NCI-H2171 treated with DMSO at 0.1 percent for 48 hours (cell line): Measurements from ENCODE around the gene DBR1.

ENCODE experiments used
- DNase-seq: peaks from one replicate; lab custom pipeline; 2025; lab: John Stamatoyannopoulos, UW

Gene DBR1, protein sequence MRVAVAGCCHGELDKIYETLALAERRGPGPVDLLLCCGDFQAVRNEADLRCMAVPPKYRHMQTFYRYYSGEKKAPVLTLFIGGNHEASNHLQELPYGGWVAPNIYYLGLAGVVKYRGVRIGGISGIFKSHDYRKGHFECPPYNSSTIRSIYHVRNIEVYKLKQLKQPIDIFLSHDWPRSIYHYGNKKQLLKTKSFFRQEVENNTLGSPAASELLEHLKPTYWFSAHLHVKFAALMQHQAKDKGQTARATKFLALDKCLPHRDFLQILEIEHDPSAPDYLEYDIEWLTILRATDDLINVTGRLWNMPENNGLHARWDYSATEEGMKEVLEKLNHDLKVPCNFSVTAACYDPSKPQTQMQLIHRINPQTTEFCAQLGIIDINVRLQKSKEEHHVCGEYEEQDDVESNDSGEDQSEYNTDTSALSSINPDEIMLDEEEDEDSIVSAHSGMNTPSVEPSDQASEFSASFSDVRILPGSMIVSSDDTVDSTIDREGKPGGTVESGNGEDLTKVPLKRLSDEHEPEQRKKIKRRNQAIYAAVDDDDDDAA

DNA sequence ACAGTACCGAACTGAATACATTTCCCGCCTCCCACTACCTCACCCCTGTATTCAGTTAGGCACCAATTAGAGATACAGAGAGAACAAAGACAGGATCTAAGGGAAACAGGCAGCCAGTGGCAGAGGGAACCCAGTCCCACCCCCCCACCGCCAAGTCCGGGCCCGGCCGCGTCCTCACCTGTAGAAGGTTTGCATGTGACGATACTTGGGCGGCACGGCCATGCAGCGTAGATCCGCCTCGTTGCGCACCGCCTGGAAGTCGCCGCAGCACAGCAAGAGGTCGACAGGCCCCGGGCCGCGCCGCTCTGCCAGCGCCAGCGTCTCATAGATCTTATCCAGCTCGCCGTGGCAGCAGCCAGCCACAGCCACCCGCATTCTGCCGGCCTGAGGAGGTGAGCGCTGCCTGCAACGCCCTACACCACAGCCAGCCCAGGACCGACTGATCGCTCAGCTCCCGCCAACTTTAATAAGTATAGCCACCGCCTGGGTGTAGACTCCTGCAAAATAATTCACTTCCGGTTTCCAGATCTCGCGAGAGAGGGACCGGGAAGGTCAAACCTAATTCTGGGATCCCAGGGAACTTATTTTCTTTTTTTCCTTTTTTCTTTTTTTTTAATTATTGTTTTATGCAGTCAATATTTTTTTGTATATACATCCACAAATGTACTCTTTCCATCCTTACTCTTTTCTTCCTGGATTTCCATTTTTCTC is at the start of gene DBR1:
DBR1 (minus strand) TSS at position 501 of the 711 bp plus-strand sequence; CDS start at position 375, 126 bp downstream.
- peak; percentile 89 for DNase-seq

DNA sequence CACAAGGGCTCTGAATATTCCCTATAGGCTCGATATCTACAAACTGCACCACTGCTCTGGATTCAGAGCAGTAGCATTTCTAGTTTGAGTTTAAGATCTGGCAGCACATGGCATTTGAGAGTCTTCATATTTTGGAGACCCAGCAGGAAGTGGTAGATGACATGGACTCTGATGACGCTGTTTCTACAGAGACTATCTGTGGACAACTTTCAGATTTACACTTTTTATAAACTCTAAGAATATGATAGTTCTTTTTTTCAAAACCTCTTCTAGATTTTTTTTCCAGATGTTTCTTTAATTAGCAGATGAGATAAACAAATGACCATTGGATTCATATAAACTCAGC is 48.2 kb upstream of the DBR1 start:
- DNase-seq = no peak

DNA sequence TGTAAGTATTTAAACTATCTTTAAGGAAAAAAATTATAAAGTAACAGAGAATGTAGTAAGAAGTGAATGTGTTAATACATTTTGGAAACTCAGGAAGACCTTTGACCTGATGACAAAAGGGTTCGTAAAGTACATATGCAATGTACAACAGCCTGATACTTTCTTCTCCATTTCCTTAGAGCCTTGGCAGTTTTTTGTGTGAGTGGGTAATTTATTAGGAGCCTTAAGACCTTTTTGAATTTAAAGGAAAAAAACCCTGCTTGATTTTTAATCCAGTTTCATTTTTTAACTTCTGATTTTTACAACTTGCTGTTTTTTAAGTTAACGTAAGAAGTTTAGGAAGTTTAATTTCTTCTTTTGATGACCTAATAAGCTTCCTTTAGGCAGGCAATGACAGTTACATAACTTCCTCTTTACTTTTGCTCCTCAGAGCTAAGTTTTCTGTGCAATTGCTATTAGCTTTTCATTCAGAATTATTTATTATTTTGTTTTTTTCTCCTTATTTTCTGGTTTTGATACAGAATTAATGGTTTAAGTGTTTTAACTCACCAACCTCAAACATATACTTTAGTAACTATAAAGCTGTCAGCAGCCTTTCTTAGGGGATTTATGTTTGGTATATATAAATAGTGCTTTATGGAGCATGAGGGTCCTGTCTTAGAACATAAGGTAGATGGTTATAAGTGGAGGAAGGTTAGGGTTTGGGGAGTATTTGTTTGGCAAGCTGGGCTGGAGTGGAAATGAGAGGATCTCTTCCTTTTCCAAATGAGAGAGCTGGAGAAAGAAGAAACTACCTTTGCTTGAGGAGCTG is 47.6 kb upstream of the DBR1 start:
- no peak for DNase-seq

DNA sequence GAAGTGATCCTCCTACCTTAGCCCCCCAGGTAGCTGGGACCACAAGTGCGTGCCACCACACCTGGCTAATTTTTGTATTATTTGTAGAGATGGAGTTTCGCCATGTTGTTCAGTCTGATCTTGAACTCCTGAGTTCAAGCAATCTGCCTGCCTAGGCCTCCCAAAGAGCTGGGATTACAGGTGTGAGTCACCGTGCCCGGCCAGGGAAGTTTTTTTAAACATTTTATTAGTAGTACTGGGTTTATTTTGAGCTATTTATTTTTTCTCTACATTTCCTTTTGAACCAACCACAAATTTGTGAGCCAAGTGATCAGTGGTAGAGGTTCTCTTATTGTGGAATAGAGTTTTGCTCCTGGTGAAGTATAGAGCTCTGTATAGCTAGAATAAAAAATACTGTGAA is 46.1 kb upstream of the DBR1 start:
- DNase-seq = no peak

DNA sequence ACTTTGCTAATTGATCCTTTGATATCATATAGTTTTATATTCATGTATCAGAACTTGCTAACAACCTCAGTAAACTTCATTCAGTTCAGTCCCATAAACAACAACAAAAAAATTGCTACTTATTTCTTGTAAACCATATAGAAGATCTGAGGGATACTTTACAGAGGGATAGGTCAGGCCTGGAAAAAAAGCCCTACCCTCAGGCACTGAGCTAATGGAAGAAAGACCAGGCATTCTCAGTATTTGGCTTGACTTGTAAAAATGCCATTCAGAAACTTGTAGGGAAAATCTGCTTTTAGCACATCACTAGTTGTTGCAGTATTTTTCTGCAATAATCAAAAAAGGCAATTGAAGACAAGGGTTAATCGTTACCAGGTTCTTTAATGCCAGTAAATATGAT is 45.5 kb upstream of the DBR1 start:
- DNase-seq = no peak

DNA sequence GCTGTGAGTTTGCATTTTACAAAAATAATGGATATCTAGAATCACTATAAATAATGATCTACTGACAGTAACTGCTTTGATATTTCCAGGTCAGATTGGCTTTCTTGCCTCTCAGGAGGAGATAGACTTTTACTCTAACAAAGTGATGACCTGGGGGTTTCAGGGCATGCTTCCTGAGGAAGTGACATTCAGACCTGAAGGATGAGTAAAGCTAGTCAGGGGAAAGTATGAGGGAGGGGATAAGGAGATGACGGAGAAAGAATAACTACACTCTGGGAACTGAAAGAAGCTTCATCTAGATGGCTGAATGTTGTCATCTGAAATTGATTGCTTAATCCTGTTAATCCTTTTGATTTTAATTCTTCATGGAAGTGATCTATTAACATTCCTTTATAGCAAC is 44.5 kb upstream of the DBR1 start:
- DNase-seq = no peak

DNA sequence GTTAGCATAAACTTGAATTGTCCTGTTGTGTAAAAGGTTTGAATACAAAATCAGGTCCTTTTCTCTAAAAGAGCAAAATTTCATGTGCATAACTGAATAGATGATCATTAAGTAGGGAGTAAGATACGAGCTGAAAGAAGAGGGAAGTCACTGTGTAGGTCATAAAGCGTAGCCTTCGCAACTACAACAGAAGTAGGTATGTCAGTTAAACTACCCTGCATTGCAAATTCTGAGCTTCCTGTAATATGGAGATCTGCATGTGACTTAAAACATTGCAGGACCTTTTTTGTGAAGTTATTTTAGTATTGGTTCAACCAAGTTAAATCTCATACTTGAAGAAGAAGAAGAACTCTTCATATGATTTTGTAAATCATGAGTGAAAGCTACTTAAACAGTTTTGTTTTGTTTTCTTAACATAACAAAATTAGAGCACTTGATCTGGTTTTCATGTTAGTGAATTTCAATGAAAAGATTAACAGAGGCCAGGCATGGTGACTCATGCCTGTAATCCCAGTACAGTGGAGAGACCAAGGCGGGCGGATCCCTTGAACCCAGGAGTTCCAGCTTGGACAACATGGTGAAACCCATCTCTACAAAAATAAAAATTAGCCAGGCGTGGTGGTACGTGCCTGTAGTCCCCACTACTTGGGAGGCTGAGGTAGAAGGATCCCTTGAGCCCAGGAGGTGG is 38.8 kb upstream of the DBR1 start:
- no peak for DNase-seq

DNA sequence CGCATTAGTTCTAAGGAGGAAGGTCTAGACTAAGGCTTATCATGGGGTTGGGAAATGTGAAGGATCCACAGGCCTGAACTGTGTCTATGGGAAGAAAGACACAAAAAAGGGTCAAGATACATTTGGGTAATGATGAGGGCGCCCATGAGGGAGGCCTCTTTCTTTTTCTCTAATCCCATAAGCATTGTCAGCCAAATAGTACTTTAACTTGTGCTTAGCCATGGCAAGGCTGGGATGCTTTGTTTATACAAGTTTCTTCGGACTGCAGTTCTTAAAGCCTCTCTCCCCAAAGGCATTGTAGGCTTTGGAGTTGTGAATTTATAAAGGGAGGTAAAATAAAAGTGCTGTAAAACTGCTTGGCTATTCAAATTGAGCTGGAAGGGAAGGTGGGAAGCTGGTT is 35.8 kb upstream of the DBR1 start:
- no peak for DNase-seq

DNA sequence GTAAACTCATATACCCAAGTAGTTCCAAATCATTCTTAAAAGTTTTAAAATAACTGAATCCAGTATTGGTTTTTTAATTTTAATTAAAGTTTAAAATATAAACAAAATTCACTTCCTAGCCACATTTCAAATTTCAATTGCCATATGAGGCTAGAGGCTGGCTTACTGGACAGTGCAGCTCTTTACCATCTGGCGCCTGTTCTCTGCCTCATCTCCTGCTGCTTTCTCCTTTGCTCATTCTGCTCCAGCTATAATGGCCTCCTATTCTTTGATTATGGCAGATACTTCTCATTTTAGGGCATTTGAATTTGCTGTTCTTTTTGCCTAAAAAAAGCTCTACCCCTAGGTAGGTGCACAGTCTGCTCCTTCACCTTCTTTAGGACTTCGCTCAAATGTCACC is 31.5 kb upstream of the DBR1 start:
- DNase-seq = peak; percentile 38

DNA sequence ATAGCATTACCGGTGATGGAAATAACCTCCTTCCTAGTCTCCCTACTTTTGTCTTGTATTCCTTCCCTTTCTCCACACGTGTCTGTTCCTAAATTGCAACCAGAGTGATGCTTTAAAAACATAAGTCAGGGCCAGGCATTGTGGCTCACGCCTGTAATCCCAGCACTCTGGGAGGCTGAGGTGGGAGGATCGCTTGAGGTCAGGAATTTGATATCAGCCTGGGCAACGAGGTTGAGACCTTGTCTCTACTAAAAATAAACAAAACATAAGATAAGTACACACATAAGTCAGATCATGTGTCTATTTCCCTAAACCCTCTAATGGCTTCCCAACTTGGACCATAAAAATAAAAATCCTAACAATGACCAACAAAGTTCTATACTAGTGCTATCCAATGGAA is 30.8 kb upstream of the DBR1 start:
- DNase-seq = no peak

DNA sequence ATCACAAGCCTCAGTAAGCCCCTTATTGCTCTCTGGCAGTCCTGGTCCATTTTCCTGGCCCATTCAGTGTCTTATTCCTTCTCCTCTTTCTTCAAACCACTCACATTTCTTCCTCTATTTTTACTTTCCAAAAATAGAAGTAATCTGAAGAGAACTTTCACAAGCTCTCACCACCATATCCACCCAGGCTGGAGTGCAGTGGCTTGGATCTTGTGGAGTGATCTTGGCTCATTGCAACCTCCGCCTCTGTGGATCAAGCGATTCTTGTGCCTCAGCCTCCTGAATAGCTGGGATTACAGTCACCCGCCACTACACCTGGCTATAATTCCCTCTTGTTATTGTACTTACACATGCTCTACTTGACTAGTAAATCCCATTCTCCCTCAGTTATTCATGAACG is 29.2 kb upstream of the DBR1 start:
- no peak for DNase-seq

DNA sequence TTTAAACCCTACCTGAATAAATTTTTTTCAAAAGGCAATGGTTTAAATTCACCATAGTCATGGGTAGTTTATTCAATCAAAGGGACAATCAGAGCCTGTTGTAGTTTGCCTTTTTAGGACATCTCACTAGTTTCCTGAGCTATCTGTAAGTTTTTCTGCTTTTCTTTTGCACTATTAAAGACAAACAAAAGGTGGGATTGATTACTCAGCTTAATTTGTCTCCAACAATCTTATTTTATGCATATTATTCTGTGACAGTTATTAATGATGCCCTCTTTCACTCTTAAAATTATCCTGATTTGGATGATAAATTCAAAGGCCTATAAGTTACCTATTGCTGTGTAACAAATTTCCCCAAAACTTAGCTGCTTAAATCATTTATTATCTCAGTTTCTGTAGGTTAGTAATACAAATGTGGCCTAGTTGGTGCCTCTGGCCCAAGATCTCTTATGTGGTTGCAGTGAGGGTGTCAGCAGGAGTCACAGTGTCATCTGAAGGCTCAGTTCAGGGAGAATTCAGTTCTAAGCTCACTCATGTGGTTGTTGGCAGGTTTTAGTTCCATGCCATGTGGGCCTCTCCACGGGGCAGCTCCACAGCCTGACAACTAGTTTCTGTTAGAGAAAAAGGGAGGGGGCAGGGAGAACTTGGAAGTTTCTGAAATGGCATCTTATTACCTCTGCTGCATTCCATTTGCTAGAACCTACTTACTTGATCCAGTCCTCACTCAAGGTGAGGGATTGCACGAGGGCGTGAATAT is 28.4 kb upstream of the DBR1 start:
- DNase-seq = no peak

DNA sequence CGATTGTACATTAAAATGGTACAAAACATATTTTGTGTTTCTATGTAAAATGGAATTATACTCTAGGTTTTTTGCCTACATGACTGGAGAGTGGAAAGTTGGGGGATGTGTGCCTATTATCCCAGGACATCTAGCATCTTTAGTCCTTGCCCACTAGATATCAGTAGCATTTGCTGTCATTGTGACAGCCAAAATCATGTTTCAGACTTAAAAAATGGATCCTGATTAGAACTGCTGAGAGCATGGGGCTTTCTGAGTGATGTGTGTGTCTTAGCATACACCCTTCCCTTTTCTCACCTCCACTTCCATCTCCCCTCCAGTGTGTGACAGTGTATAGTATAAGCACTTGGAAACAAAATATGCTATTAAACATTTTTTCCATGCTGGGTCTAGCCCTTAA is 25.7 kb upstream of the DBR1 start:
- no peak for DNase-seq

DNA sequence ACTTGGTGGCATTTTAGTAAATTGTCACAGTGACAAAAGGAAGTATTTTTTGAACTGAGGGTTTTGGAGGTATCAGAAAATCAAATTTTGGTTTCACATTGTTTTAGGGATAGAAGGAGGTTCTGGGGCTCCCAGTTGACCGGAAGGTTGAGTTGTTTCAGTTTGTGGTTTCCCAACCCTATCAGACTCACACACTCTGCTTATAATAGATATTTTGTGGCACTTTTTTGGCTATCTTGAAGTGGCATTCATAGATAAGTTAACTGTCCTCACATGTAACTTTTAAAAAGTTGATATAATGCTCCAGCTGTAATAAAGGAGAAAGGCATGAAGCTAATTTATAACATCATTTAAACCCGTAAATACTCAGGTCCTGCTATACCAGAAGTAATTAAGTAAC is 25.1 kb upstream of the DBR1 start:
- DNase-seq = no peak

DNA sequence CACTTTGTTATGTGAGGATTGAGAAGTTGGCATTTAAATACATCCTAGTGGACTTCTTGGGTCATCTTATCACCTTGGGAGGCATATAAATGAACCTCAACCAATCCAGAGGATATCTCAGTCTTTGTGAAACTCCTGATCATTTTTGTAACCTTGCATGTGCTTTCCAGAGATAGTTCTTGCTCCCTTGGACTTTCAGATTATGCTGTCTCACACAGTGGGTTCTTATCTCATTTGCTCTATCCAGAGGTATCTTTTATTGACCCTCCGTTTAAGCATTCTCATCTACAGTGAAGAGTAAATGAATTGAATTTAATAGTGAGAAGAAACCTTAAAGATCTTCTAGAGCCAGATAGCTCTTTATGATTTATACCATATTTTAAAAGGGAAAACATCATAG is 22.8 kb upstream of the DBR1 start:
- DNase-seq = no peak

DNA sequence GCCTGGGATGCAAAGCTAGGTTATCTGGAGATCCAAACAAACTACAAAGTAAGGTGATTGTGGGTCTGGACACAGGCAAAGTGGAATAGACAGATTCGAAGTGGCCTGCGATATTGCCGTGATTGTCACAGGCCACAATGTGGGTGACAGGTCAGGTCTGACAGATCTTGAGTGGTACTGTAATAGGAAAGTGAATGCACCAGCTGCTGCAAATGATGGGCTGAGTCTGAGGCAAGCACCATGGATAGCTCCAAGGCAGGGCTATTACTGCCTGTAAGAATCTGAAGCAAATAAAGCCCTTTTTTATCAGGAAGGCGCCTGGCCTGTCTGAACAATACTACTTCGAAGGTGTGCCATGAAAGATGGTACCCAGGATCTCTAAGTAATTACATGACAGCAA is 22.3 kb upstream of the DBR1 start:
- no peak for DNase-seq

DNA sequence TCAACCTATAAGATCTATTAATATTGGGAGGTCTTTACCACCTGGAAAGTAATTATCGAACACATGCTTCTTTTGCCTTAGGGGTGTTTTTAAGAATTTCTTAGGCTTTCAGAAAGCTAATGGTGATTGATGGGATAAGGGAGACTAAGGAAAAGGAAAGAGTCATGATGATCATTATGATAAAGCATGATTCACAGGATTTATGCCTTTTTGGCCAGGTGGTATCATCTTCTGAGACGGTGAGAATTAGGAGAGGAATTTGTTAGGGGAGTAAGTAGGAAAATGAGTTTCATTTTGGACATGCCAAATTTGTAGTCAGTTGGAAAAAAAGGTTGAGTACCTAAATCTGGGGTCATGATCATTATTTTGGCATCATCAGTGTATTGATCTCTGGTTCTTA is 21.3 kb upstream of the DBR1 start:
- no peak for DNase-seq

DNA sequence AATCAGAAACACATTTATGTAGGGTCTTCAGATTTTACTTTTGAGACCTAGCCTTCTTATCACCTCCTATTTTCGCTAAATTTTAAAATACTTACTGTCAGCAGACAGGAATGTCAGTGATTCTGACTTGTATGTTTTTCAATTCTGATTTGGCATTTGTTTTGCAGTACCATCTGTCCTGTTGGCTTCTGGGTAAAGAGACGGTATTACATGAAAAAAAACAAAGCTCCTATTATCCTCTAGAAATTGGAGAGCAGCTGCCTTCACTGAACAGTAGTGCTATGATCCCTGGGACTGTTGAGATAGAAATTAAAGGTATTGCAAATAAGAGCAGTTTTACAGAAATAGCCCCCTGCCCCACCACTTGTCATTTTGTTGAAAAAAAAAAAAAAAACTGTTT is 20.8 kb upstream of the DBR1 start:
- DNase-seq = peak; percentile 94

DNA sequence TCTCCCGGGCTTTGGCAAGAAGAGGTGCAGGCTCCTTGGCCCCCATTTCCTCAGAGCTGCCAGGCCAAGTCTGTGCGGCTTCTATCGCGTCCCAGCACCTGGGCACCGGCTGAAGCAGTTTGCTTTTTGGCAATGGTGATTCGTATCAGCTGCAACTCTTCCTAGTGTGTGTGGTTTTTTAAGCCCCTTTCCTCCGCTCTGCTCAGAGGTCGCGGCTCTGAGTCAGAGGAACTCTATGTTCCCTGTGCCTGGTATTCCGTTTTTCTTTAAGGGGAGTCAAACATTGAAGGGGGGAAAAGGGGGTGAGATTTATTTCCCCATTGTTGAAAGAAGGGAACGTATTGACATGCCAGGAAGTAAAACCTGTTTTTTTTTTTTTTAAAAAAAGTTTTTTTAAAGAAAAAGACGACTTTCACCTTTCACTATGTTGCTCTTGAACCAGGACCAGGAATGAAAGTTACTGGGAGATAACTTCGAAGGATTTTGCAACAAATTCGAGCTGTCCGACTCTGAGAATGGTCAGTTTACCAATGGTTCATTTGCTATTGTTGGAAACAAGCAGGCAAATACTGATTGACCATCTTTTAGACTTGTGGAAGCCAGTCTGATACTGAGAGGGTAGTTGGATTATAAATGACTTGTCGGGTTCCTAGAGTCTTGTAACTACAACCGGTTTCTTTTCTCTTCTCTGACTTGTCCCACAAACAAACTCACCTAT is 13.5 kb upstream of the DBR1 start:
- DNase-seq = no peak

DNA sequence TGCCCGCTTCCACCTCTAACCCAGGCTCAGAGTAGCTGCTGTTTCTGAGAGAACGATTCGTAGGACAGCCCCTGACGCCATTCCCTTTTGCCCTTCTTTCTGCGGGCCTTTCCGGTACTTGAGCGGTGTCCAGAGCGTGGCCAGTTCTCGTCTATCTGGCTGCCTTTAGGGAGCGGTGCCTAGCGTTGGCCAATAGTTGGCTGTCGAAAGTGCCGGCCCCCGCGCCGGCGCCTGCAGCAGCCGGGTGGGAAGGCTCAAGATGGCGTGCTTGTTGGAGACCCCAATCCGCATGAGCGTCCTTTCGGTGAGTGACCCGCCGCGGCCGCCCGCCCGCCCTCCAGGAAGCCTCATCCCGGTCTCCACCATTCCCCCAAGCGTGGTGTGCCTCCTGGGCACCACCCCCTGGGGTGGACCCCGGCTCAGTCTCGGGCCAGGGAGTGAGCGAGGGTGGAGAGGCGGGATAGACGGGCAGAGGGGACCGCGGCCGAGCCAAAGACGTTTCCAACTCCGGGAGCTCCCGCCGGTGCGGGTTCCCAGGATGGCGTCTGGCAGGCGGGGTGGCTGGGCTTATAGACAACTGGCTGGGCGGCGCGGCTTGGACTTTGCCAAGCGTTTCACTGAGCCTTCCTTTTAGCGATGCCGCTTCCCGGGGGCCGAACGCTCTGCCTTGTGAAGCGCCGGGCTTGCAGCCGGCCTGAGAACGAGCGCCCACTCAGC is 12.7 kb upstream of the DBR1 start, which contains the start of gene ARMC8:
ARMC8 (plus strand) TSS at position 6 of the 717 bp plus-strand sequence; CDS start at position 260, 254 bp downstream.
- DNase-seq = peak; percentile 93
